Stimulated activated CD4-positive, alpha-beta T cell treated with anti-CD3 and anti-CD28 coated beads, Interleukin-12 subunit alpha, Interleukin-12 subunit beta, amount 100 ng/mL, for 24 hours (primary cell): Measurements from ENCODE around the gene RANBP17.

Source experiments
- DNase-seq, 2 experiments: peaks; one replicate each; pipeline ENCODE4 v3.0.0-alpha.2; 2020; ENCODE audit warnings: low read depth in 2 of 2

Gene RANBP17

DNA sequence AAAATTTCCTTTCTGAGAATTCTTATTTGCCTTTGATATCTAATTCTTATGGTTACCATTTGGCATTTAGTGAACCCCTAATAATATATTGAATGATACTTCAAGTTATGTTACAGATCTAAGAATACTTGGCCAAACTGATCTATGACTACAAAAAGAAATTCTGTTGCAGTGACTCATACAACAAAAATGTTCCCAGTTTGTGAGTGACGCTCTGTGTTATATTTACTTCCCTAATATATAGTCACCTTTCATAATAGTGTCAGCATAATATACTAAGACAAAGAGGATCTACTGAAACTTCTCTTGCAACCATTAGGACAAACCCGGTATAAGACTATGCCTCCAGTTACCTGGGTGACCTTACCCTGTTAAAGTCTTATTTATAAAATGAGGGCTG is 230.4 kb downstream of the RANBP17 start:
- no peak for DNase-seq

DNA sequence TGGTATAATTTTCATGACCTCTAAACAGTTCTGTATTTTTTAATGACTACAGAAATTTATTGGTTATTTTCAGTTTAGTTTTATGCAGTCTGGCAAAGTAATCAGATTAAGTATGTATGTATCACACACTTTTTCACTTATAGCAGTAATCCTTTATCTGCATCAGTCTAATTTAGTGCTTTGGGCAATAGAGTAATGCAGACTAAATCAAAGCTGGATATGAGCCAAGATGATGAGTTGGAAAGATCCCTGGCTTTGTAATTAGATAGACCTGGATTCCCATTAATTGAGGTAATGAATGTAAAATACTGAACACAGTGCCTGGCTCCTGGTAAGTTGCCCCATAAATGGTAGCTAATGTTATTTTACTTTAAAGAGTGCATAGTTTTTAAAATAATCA is 231.8 kb downstream of the RANBP17 start:
- no peak for DNase-seq

DNA sequence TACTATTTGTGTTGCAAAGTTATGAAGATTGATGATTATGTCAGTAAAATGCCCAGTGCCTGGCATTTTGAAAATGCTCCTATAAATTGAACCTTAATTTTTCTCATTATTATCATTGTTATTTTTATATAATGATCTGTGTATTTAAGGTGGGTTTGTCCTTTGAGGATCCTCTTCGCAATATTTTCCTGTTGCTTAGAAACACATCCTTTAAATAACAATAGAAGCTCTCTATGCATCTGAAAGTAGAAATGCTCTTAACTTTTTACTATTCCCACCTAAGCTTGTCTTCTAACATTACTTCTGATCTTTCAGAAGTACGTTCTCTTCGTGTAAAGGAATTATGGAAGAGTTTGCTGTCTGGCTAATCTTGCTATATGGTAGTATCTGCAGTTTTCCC is 232.5 kb downstream of the RANBP17 start:
- no peak for DNase-seq

DNA sequence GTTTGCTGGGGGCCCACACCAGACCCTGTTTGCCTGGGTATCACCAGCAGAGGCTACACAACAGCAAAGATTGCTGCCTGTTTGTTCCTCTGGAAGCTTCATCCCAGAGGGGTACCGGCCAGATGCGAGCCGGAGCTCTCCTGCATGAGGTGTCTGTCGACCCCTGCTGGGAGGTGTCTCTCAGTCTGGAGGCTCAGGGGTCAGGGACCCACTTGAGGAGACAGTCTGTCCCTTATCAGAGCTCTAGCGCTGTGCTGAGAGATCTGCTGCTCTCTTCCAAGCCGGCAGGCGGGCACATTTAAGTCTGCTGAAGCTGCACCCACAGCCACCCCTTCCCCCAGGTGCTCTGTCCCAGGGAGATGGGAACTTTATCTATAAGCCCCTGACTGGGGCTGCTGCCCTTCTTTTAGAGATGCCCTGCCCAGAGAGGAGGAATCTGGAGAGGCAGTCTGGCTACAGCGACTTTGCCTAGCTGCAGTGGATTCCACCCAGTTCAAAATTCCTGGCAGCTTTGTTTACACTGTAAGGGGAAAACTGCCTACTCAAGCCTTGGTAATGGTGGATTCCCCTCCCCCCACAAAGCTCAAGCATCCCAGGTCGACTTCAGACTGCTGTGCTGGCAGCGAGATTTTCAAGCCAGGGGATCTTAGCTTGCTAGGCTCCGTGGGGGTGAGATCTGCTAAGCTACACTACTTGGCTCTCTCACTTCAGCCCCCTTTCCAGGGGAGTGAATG is 241.2 kb downstream of the RANBP17 start:
- DNase-seq, result no peak

DNA sequence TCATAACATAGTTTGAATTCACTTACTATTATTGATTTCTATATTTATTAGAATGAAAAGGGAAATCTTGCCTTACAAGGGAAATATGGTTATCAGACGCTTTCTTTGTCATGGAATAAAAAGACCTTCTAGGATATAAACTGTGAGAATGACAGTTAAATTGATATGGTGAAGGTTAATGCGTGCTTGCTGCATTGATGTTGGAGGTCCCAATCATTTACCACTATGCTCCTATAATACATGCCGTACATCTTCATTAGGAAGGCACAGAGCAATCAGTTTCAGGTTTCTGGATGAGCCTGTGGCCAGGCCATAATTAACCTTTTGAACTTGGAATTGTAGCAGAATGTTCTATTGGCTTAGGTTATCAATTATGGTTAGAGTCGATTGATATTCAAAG is 245.9 kb downstream of the RANBP17 start:
- no peak for DNase-seq

DNA sequence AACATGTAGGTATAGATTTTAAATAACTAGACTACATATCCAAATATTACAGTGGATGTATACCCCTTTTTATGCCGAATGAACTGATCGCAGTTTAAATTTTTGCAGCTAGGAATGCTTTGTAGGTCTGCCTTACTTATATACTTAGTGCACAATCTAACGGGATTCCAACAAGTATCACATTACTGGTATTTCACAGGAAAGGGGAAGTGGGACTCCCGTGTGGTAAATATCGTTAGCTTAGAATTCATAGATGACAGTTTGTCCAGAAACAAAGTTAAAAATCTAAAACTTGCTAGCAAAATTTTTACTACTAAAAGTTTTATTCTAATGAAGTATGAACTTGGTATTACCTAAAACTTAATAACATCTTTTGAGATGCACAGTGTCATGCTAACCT is 253.7 kb downstream of the RANBP17 start:
- DNase-seq, result no peak

DNA sequence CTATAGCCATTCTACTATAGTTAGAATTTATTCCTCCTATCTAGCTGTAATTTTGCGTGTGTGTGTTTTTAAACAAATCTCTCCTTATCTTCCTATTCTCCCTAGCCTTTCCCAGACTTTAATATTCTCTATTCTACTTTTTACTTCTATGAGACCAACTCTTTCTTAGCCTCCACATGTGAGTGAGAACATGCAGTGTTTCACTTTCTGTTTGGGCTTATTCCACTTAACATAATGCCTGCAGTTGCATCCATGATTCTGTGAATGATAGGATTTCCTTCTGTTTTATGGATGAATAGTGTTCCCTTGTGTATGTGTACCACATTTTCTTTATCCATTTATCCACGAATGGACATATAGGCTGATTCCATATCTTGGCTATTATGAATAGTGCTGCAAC is 254.9 kb downstream of the RANBP17 start:
- DNase-seq, result no peak

DNA sequence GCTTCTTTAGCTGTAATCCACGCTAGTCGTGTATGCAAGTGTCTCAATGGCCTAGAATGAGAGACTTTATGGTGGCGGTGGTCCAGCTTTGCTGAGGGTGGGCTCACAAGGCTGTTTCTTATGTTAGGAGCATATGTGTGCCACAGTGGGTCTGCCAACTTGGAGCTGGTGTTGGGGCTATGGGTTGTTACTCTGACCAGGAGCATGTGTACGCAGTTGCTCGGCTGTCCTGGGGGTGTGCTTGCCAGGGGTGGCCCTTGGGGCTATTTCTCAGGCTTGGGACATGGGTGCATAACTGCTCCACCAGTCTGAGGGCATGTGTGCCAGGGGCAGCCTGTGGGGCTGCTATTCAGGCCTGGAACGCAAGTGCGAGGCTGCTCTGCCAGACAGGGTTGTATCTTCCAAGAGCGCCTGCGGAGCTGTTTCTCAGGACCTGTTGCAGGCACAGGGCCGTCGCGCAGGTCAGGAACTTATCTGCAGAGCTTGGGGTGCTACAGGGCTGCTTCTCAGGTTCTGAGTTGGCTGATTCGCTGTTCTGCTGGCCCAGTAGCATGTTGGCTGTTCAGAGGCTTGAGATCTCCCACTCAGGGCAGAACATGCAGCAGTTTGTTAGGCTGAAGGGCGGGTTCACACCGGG is 259.3 kb downstream of the RANBP17 start:
- DNase-seq, result no peak

DNA sequence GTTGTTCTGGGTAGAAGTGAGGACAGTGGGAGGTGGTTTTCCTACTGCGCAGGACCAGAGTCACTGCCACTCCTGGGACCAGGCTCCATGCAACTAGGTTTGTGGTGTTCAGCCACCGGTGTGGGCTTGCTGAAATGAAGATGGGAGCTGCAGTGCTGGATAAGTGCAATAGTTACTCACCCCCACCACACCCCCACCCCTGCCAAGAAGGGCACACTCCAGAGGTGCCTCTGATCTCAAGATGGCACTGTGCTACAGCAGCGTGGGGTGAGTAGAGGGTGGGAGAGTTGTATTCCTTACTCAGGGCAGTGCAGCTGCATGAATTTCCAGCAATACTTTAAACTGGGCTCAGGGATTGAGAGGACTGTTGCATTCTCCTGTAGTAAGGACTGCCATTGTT is 259.8 kb downstream of the RANBP17 start:
- DNase-seq, result no peak

DNA sequence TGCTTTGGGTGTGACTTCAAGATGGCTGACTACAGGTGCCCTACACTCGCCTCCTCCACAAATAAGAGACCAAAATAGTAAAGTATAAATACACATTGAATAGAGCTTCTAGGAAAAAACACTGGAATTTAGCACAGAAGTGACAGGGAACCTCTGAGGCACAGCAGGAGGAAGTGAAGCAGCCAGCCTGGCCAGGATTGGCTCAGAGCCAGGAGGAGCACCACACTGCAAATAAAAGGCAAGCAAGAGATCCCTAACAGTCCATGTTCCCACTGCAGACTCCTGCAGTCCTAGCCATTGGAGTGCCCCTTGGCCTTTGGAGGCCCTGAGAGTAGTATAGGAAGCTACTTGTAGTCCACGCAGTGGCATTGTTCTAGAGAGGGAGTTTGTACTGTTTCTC is 260.6 kb downstream of the RANBP17 start:
- DNase-seq, result no peak

DNA sequence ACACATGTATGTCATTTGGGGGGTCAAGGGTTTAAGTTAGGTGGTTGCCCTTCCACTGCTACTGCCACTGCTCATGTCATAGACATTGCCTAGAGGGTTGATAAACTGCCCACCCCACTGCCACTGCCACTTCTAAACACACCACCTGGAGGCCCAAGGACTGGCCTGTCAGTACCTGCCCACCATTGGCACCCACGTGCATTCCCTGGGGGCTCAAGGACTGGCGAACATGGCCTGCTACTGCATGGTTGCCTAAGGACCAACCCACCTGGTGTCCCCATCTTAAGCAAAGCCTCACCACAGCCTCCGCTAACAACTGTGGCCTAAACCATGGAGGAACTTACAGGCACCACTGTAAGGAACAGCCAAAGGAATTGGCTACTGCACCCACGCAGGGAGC is 261.6 kb downstream of the RANBP17 start:
- DNase-seq, result no peak

DNA sequence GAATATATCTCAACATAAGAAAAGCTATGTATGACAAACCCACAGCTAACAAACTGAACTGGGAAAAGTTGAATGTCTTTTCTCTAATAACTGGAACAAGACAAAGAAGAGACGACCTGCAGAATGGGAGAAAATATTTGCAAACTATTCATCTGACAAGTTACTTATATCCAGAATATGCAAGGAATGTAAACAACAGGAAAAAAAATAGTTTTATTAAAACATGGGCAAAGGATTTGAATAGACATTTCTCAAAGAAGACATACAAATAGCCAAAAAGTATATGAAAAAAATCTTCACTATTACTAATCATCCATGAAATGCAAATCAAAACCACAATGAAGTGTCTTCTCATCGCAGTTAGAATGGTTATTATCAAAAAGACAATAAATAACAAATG is 265.5 kb downstream of the RANBP17 start:
- DNase-seq, result no peak

DNA sequence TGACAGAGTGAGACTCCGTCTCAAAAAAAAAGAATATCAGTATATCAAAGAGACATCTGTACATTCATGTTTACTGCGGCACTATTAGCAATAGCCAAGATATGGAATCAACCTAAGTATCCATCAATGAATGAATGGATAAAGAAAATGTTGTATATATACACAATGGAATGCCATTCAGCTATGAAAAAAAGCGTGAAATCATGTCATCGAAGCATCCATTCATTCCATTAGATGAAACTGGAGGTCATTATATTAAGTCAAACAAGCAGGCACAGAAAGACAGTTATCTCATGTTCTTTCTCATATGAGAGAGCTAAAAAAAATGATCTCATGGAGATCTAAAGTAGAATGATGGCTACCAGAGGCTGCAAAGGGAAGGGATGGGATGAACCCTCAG is 266.3 kb downstream of the RANBP17 start:
- DNase-seq, result no peak

DNA sequence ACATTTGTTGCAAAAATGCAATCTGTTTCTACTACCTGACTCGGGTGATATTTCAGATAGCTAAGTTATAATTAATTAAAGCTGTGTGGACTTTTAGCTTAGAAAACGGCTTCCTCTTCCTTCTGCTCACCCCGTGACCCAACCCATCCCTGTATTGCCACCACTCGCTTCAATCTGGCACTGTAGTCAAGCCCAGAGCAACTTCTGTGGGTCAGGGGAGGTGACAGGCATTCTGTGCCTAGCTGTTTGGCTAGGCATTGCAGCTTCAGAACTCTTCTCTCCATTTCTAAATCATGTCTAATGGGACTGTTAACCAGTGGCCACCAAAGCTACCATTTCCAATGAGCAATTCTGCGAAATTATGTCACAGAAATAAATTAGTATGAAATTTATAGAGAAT is 267.5 kb downstream of the RANBP17 start:
- DNase-seq, result no peak

DNA sequence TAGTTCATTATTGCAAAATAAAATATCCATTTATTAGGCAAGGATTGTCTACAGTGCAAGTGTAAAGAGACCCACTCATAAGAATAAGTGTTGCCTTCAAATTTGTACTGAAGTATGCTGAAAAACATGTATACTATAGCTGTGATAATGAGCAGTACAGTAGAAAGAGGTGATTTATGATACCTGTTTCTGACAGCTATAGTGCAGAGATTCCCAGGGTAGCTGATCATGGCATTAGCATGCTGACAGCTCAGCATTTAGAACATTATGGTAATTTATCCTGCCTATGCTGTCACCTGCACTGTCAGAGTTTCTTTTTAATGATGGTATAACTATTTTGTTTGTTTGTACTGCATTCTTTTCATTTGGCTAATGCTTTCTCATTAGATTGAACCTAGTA is 269.7 kb downstream of the RANBP17 start:
- no peak for DNase-seq

DNA sequence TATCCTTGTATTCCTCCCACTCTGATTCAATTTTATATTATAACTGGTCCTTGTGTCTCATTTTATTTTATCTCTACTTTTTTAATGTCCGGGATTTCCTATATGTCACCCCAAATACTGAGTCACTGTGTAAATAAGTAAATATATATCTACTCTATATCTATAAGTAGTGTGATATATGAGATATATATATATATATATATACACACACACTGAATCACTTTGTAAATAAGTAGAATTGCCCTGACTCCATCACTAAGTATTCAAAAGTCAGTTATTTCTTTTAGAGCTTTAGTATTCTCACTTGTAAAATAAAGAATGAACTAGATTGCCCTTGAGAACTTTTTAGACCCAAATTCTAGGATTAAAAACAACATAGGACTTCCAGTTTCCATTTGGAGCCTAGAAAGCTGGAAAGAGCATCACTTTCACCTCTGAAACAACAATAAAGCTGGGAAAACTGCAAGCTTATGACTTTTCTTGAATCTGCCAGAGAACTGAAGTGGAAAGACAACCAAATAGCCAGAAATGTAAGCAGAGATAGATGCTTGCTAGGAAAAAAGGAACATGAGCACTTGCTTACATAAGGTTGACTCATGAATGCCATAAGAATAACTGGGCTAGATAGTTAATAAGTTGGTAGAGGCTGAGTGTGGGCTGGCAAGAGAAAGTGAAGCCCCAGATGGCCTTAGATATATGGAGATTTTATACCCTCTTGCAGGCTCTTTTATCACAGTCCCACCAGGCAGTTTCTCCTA is 276.1 kb downstream of the RANBP17 start:
- no peak for DNase-seq

DNA sequence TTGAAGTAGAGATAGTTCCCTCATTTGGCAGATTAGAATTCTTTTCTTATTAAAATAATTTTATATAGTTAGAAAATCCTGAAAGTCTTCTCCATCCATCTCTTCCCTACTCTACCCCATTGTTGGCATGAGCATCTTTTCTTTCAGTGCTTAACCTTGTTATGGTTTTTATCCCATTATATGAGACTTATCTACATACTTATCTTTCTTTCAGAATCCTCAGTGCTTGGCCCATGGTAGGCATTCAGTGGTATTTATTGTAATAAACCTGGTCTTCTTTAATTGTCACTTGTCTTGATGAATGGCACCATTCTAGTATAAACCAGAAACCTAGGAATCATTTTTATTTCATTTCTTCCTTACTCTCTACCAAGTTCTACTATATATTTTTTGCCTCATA is 277.4 kb downstream of the RANBP17 start:
- no peak for DNase-seq

DNA sequence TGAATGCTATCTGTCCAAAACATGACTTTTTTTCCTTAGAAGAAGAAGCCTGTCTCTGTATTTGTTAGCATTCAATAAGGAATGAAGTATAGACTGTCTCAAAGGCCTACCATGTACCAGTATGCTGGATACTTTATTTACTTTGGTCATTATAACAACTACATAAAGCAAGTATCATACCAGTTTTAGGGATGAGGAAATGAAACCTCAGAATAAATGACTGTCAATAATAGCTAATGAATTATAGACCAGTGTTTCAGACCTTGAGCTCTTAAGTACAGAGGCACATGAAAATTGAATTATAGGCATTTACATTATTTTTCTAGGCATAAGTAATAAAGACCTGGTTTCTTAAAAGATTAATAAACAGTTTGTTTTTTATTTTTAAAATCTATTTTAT is 280.8 kb downstream of the RANBP17 start:
- DNase-seq, result no peak

DNA sequence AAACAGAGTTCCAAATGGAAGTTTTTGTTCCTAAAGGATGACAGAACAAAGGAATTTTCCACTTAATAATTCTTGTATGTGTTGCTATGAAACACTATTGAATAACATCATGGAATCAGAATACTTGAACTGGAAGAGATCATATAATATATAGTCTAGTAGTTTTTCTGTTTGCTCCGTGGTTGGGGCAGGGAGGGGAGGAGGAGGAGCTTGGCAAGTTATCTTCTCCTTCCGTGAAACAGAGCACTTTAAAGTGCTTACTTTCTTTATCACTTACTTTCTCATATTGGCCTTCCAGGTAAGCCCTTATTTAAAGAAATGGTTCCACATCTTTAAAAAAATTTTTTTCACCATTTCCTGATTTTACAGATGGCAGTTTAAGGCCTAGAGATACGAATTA is 281.4 kb downstream of the RANBP17 start:
- DNase-seq, result no peak

DNA sequence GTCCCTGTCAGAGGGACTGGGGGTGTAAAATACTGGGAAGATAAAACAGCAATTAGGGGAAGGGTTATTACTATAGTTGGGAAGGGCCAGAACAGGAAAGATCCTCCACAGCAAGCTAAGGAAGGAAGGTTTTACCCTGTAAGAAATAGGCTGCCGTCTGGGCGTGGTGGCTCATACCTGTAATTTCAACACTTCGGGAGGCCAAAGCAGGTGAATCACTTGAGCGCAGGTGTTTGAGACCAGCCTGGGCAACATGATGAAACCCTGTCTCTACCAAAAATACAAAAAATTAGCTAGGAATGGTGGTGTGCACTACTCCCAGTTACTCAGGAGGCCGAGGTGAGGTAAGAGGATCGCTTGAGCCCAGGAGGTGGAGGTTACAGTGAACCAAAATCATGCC is 282.1 kb downstream of the RANBP17 start:
- DNase-seq, result no peak

DNA sequence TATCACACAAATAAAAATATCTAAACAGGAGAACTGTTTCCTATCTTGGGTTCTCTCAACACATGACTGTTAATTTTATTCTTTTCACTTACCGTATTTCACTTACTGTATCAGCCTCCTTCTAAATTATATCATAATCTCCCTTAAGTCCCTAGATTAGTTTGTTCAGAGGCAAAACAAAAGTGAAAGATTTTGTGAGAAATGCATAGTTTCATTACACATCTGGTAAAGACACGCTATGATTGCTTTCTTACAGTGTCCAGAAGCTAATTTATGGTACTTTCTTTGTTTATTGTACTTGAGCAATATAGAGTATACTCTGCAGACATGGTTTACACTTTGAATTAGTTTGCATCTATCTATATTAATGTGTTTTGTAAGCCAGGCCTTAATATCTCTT is 287.5 kb downstream of the RANBP17 start:
- no peak for DNase-seq

DNA sequence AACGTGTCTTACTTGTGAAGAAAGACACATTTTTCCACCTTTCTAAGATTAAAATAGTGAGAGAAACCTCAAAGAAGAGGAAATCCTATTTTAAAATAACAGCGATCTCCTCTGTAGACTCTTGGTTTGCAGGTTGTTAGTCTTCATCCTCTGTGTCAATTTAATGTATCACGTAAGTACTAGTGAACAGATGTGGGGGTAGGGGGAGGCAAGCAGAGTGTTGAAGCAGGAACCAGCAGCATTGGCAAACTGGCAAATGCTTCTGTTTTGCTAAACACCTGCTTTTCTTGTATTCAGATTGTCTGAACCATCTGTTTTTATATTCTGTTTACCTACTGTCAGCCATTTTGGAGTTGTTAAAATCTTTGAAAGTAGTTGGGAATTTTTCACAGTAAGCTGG is 288.0 kb downstream of the RANBP17 start:
- DNase-seq, result no peak

DNA sequence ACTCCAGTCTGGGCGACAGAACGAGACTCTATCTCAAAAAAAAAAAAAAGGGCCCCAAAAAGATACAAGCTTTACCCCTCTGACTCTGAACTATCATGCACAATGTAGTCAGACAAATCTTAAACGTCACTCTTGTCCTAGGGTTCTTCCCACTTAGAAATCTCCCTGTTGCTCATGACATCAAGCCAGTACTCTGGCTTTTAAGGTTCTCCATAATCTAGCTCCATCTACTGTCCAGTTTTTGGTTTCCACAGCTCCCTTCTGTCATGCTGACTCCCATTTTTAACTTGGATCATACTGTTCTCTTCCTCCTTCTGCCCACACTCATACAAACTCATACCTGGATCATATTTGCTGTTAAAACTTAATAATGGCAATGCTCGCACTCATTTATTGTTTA is 290.6 kb downstream of the RANBP17 start:
- DNase-seq, result no peak
